GM12878 (cell line): ENCODE results near the gene SCG3. TPM values are rescaled to one million over a fixed set of nuclear protein-coding genes. Genes with fewer than 3 reads are reported as not detected.

ENCODE experiments used
- ATAC-seq: fragments of 200-7000 bp; cut with Tn5 transposase; 3 replicates; pipeline ENCODE4 v1.9.1; 2020; ENCODE audit warnings: mild to moderate bottlenecking, moderate library complexity
- BruUV-seq: library from RNA; stranded (reverse); fragments of 400-500 nt; replicated peaks from 2 replicates; lab custom pipeline; 2021; lab: Mats Ljungman, UMichigan
- CTCF ChIA-PET: fragments of 300-600 bp; sonication (Branson Sonifier 250); formaldehyde crosslinking; extraction: SDS; loops from one replicate; lab custom pipeline; 2021; ENCODE audit warnings: inconsistent platforms; lab: Yijun Ruan, JAX
- POLR2A ChIA-PET: fragments of 350-600 bp; formaldehyde crosslinking; extraction: SDS; loops from one replicate; lab custom pipeline; 2021; ENCODE audit warnings: inconsistent platforms; lab: Charles Lee
- RAD21 ChIA-PET: fragments of 300-600 bp; sonication (Branson Sonifier 250); formaldehyde crosslinking; loops from one replicate; lab custom pipeline; 2023; ENCODE audit warnings: antibody characterized with exemption; ENCODE audit not compliant: unreplicated experiment; lab: Charles Lee
- SMC1A ChIA-PET: fragments of 300-600 bp; sonication (Branson Sonifier 250); formaldehyde crosslinking; loops from one replicate; lab custom pipeline; 2023; ENCODE audit not compliant: unreplicated experiment, uncharacterized antibody; lab: Charles Lee
- DNase-seq: peaks from one replicate; pipeline ENCODE4 v3.0.0-alpha.2; 2011; ENCODE audit warnings: low read depth, low spot score
- FAIRE-seq: peaks from 3 replicates; lab custom pipeline; 2011; peaks lifted over from hg19 to GRCh38; lab: Jason Lieb, UNC
- H2AFZ ChIP-seq: 2 replicates; pipeline ENCODE4 v1.6.0; 2011; ENCODE audit warnings: low read depth, low read length, control low read depth; ENCODE audit not compliant: control insufficient read depth
- H3K27ac ChIP-seq: 2 replicates; pipeline ENCODE4 v1.5.1; 2011; ENCODE audit warnings: control low read depth; ENCODE audit not compliant: control insufficient read depth, insufficient read depth
- H3K27me3 ChIP-seq, 2 experiments: replicated peaks in 1 of 2; 2 replicates each; pipeline versions ENCODE4 v1.6.0 to v1.6.1; 2011; ENCODE audit warnings: low read length in 1 of 2; ENCODE audit not compliant: control insufficient read depth in 2 of 2, insufficient read depth in 2 of 2
- H3K36me3 ChIP-seq, 2 experiments: 2 replicates each; pipeline ENCODE4 v1.5.1; 2011; ENCODE audit warnings: low read length in 1 of 2; ENCODE audit not compliant: control insufficient read depth in 2 of 2, insufficient read depth in 2 of 2
- H3K4me1 ChIP-seq: 2 replicates; pipeline ENCODE4 v1.6.1; 2011; ENCODE audit warnings: mild to moderate bottlenecking, low read length, moderate library complexity, mixed read lengths; ENCODE audit not compliant: control insufficient read depth, insufficient read depth
- H3K4me2 ChIP-seq: 2 replicates; pipeline ENCODE4 v1.6.0; 2011; ENCODE audit warnings: control low read depth; ENCODE audit not compliant: control insufficient read depth, insufficient read depth
- H3K4me3 ChIP-seq: fragments of 200-600 bp; sonication (generic); 2 replicates; pipeline ENCODE4 v1.5.1; 2016
- H3K79me2 ChIP-seq: 2 replicates; pipeline ENCODE4 v1.6.0; 2011; ENCODE audit warnings: low read length; ENCODE audit not compliant: control insufficient read depth, insufficient read depth
- H3K9ac ChIP-seq: 2 replicates; pipeline ENCODE4 v1.8.0; 2011; ENCODE audit warnings: low read length, control low read depth, mixed read lengths; ENCODE audit not compliant: control insufficient read depth, insufficient read depth
- H3K9me3 ChIP-seq: replicated peaks from 3 replicates; pipeline ENCODE4 v1.5.1; 2011; ENCODE audit warnings: mild to moderate bottlenecking, low read length; ENCODE audit not compliant: control insufficient read depth, insufficient read depth
- H4K20me1 ChIP-seq: 2 replicates; pipeline ENCODE4 v1.6.0; 2011; ENCODE audit not compliant: control insufficient read depth, insufficient read depth
- BCLAF1 ChIP-seq: fragments of 450-650 bp; IDR thresholded peaks from 2 replicates; pipeline ENCODE4 v1.6.1; 2017; ENCODE audit warnings: antibody characterized with exemption, mild to moderate bottlenecking, moderate library complexity
- E4F1 ChIP-seq: fragments of 450-650 bp; IDR thresholded peaks from 2 replicates; pipeline ENCODE4 v1.6.1; 2018; ENCODE audit warnings: borderline replicate concordance, mild to moderate bottlenecking; ENCODE audit not compliant: partially characterized antibody
- EP300 ChIP-seq, 2 experiments: fragments of 150-350 bp in 1 of 2; IDR thresholded peaks; 2 replicates each; pipeline ENCODE4 v1.6.1; 2011 to 2012; ENCODE audit warnings: low read depth in 2 of 2, low read length in 2 of 2, borderline replicate concordance in 1 of 2, improper control_type of control experiment in 1 of 2, inconsistent platforms in 1 of 2; ENCODE audit not compliant: control insufficient read depth in 1 of 2
- EZH2 ChIP-seq: IDR thresholded peaks from 2 replicates; pipeline ENCODE4 v1.6.1; 2012; ENCODE audit warnings: low read depth, mild to moderate bottlenecking, control low read depth, inconsistent platforms, low read length, borderline replicate concordance; ENCODE audit not compliant: control insufficient read depth
- FOXK2 ChIP-seq: fragments of 450-650 bp; IDR thresholded peaks from 2 replicates; pipeline ENCODE4 v1.6.1; 2017; ENCODE audit warnings: mild to moderate bottlenecking, moderate library complexity
- FOXM1 ChIP-seq: IDR thresholded peaks from 2 replicates; pipeline ENCODE4 v1.6.1; 2012; ENCODE audit warnings: low read depth, mild to moderate bottlenecking, inconsistent platforms, low read length, moderate library complexity
- JUNB ChIP-seq: IDR thresholded peaks from 2 replicates; pipeline ENCODE4 v1.6.1; 2016; ENCODE audit warnings: antibody characterized with exemption, mild to moderate bottlenecking
- JUND ChIP-seq: IDR thresholded peaks from 2 replicates; pipeline ENCODE4 v1.6.1; 2012; ENCODE audit warnings: low read depth, mild to moderate bottlenecking, low read length, improper control_type of control experiment, moderate library complexity
- MEF2B ChIP-seq: fragments of 450-650 bp; IDR thresholded peaks from 2 replicates; pipeline ENCODE4 v1.6.1; 2018; ENCODE audit warnings: mild to moderate bottlenecking, moderate library complexity; ENCODE audit not compliant: partially characterized antibody, poor library complexity, severe bottlenecking
- MTA2 ChIP-seq: fragments of 450-650 bp; IDR thresholded peaks from 2 replicates; pipeline ENCODE4 v1.6.1; 2016; ENCODE audit warnings: low read depth, mild to moderate bottlenecking, moderate library complexity
- NFYB ChIP-seq: IDR thresholded peaks from 2 replicates; pipeline ENCODE4 v1.6.1; 2011; ENCODE audit warnings: low read depth, mild to moderate bottlenecking, low read length, improper control_type of control experiment, moderate library complexity; ENCODE audit not compliant: insufficient read depth
- NRF1 ChIP-seq: conservative IDR thresholded peaks from 2 replicates; pipeline ENCODE4 v1.6.1; 2011; ENCODE audit warnings: mild to moderate bottlenecking, low read depth, low read length, improper control_type of control experiment
- SRF ChIP-seq, 2 experiments: IDR thresholded peaks; 2 replicates each; pipeline ENCODE4 v1.6.1; 2011; ENCODE audit warnings: low read depth in 2 of 2, low read length in 2 of 2, mild to moderate bottlenecking in 1 of 2, moderate library complexity in 1 of 2
- SUZ12 ChIP-seq: fragments of 200-600 bp; sonication (generic); IDR thresholded peaks from one replicate; pipeline ENCODE4 v1.6.1; 2018; ENCODE audit warnings: antibody characterized with exemption, mild to moderate bottlenecking; ENCODE audit not compliant: unreplicated experiment
- WGBS: methylation state at CpG from one replicate; pipeline ENCODE4 v1.1.6; 2016; ENCODE audit warnings: low lambda C conversion rate; ENCODE audit not compliant: insufficient replicate concordance, insufficient coverage; ENCODE audit errors: missing lambda C conversion rate; 5-methylcytosine and 5-hydroxymethylcytosine counted together
- in situ Hi-C: fragments of 300-500 bp; cut with MboI; formaldehyde crosslinking; loops from 9 replicates; pipeline ENCODE4 v1.14.3; 2018; ENCODE audit warnings: mixed read lengths
- intact Hi-C: fragments of 100-400 bp; cut with micrococcal nuclease; formaldehyde crosslinking; loops from one replicate; pipeline ENCODE4 v1.14.2; 2022; ENCODE audit not compliant: unreplicated experiment
- polyA plus RNA-seq, 11 experiments: library from polyadenylated mRNA; depleted of rRNA in 4 of 11; unstranded in 6 of 11; stranded (reverse) in 5 of 11; fragments of >200 nt; fragmentation: Nextera tagmentation in 4 of 11; fragmentation: Illumina TruSeq in 1 of 11; extraction: Ambion mirVana in 4 of 11; extraction: Trizol in 1 of 11; gene quantifications; 1 replicate in 1 of 11; 2 replicates in 10 of 11; pipeline versions ENCODE4 v1.2.1 to v1.2.3, GENCODE V29; 2011 to 2016; ENCODE audit warnings: inconsistent platforms in 2 of 11, missing spikeins in 2 of 11, low read depth in 1 of 11
- total RNA-seq, 4 experiments: library from RNA; depleted of rRNA in 3 of 4; stranded (reverse); fragments of >200 nt in 3 of 4; fragmentation: Illumina TruSeq in 1 of 4; extraction: Trizol in 1 of 4; gene quantifications; 2 replicates each; pipeline versions ENCODE4 v1.2.1 to v1.2.3, GENCODE V29; 2013 to 2021
- TF ChIP-seq, protein P1 (sequence below): fragments of 450-650 bp; IDR thresholded peaks from 2 replicates; pipeline ENCODE4 v1.6.1; 2017; ENCODE audit warnings: borderline replicate concordance

The SCG3 gene
- total and polyA plus RNA-seq, 10 of the 15 experiments (the other 5 are each of a cell fraction or from before 2014, with no cell fraction given), result 0.03 to 0.15 (median 0.04) TPM; not detected in 7

GRCh38 chr15:51669381-51669780, 11.9 kb upstream of the SCG3 start:
- Histone ChIP-seq H3K9ac (no peak overlapping the region), H4K20me1 (no peaks in the 10 kb centered on the region), H2AFZ (no peak overlapping the region), H3K4me1 (no peaks in the 10 kb centered on the region), H3K27ac (no peak overlapping the region), H3K27me3 (no peaks in the 10 kb centered on the region), H3K4me2 (no peak overlapping the region), H3K9me3 (no peaks in the 10 kb centered on the region), H3K4me3 (no peak overlapping the region), H3K36me3 (no peaks in the 10 kb centered on the region), H3K79me2 (no peaks in the 10 kb centered on the region)
- SMC1A ChIA-PET, result interaction anchor here (1.4 kb wide), 1 partner anchor 107 kb away, joined by 4 read pairs; no protein-coding TSS in a partner anchor
- intact Hi-C loops, result no loop called here
- no peak for FAIRE-seq
- BruUV-seq, result no TSS peak
- TF ChIP-seq, protein P1, sequence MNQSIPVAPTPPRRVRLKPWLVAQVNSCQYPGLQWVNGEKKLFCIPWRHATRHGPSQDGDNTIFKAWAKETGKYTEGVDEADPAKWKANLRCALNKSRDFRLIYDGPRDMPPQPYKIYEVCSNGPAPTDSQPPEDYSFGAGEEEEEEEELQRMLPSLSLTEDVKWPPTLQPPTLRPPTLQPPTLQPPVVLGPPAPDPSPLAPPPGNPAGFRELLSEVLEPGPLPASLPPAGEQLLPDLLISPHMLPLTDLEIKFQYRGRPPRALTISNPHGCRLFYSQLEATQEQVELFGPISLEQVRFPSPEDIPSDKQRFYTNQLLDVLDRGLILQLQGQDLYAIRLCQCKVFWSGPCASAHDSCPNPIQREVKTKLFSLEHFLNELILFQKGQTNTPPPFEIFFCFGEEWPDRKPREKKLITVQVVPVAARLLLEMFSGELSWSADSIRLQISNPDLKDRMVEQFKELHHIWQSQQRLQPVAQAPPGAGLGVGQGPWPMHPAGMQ, result no peak
- TF ChIP-seq NFYB (no peak), JUND (no peak), FOXK2 (no peak), SRF (IDR thresholded peaks at IDR 0.05; ENCODE audit: low read depth in 2 of 2, low read length in 2 of 2) (no peak), MTA2 (no peak), NRF1 (no peak), FOXM1 (no peak), SUZ12 (no peak), JUNB (no peak), EP300 (IDR thresholded peaks at IDR 0.05; ENCODE audit: borderline replicate concordance in 1 of 2, control insufficient read depth in 1 of 2, low read depth in 2 of 2, low read length in 2 of 2) (no peak), BCLAF1 (no peak), EZH2 (no peak), E4F1 (no peak), MEF2B (no peak)
- ATAC-seq, result no peak
- CTCF ChIA-PET, result interaction anchor here (1.2 to 2.8 kb wide), 4 partner anchors 12 to 108 kb away, joined by 3 to 11 read pairs (median 4); no protein-coding TSS in a partner anchor
- DNase-seq, result no peak
- WGBS, result 47% methylated on average over 2 of the region's 2 CpGs
- in situ Hi-C loops, result no loop called here
- RAD21 ChIA-PET, result no interaction called here
- POLR2A ChIA-PET, result no interaction called here
